GM12865 (cell line): Measurements from ENCODE around the gene CLINT1.

Experiments
- DNase-seq: peaks from one replicate; pipeline ENCODE4 v3.0.0; 2010; ENCODE audit warnings: low read depth
- H3K4me3 ChIP-seq: 2 replicates; pipeline ENCODE4 v1.5.1; 2011; ENCODE audit warnings: mild to moderate bottlenecking, low read depth, low read length, control low read depth
- TF ChIP-seq, protein P1 (sequence below): IDR thresholded peaks from 2 replicates; pipeline ENCODE4 v1.5.1; 2011; ENCODE audit warnings: low read length, control low read depth, low read depth, inconsistent platforms; ENCODE audit not compliant: insufficient read depth; ENCODE audit errors: missing control alignments

Gene CLINT1

DNA sequence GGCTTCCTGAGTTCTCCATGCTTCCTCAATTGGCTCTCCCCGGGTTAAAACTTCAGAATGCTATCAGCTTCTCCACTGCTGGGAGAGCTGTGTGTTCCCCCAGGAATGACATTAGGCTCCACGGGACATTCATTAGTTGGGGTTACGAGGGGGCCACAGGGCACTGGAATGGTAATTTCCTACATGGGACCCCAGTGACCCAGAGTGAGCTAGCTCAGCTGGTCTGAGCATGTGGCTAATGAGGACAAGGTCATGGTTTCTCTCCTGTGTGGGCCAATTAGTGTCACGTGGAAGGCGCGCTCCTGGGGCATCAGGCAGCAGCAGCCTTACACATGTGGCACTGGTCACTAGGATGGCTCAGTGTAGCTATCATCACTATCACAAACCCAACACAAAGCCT, 94.4 kb downstream of the CLINT1 start:
- DNase-seq, result no peak
- H3K4me3 ChIP-seq, result no peak overlapping the region
- TF ChIP-seq, protein P1, sequence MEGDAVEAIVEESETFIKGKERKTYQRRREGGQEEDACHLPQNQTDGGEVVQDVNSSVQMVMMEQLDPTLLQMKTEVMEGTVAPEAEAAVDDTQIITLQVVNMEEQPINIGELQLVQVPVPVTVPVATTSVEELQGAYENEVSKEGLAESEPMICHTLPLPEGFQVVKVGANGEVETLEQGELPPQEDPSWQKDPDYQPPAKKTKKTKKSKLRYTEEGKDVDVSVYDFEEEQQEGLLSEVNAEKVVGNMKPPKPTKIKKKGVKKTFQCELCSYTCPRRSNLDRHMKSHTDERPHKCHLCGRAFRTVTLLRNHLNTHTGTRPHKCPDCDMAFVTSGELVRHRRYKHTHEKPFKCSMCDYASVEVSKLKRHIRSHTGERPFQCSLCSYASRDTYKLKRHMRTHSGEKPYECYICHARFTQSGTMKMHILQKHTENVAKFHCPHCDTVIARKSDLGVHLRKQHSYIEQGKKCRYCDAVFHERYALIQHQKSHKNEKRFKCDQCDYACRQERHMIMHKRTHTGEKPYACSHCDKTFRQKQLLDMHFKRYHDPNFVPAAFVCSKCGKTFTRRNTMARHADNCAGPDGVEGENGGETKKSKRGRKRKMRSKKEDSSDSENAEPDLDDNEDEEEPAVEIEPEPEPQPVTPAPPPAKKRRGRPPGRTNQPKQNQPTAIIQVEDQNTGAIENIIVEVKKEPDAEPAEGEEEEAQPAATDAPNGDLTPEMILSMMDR, result no peak

DNA sequence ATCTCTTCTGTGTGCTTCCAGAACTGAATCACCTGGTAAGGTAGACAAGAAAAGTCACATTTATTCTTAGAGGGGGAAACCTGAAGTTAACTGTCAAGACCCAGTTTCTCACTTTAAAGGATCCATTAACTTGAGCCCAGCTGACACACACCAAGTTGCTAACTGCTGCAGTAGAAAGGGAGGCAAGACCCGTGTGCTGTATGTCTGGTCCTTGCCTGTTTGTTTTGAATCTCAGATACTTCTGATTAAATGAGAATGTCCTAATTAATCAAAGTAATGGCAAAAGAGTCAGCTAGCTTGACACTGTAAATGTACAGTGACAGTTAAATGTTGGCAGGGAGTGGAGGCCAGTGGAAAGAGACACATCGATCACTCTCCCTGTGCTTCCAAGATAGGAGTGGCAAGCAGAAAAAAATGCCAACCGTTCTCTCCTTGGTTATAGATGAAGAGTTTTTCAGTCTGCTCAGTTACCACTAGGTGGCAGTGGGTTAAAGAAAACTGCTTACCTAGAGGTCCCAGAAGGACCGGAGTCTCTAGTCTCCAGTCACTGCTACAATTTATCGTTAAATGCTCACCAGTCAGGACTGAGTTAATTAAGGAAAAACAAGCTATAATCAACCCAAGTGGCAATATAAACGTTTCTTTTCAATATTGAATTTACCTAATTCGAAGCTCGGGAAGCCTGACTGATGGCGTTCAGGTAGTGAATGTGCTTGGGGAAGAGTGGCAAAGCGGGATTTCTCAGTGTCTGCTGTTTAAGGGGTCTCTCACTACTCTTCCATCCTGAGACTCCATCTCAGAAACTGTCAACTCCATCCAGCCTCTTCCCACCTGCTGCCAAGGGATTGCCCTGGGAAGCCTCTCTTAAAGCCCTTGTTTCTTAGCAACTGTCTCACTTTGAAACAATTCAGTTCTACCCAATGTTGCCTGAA, 97.0 kb downstream of the CLINT1 start:
- TF ChIP-seq, protein P1, result peak; percentile 80
- peak; percentile 68 for DNase-seq

DNA sequence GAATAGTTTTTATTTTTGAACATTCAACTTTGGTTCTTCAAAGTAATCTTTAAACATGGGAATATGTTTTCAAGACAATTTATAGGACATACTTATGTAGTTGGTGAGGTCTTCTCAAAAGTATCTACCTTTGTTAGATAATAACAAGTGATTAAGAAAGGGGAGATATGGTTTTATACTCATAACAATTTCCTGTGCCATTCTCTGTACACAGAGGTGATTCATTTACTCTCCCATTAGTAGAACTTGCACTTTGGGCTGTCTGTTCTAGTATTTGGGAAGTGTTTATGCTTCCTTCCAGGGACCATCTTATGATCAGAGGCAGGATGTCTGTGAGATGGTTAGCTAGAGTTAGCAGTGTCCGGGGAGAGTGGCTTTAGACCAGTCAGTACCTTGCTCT, 100.2 kb downstream of the CLINT1 start:
- DNase-seq, result no peak
- TF ChIP-seq, protein P1, result no peak
- no peak overlapping the region for H3K4me3 ChIP-seq

More for the DNA sequence above, 97.0 kb downstream of the CLINT1 start:
- H3K4me3 ChIP-seq, result no peak overlapping the region

DNA sequence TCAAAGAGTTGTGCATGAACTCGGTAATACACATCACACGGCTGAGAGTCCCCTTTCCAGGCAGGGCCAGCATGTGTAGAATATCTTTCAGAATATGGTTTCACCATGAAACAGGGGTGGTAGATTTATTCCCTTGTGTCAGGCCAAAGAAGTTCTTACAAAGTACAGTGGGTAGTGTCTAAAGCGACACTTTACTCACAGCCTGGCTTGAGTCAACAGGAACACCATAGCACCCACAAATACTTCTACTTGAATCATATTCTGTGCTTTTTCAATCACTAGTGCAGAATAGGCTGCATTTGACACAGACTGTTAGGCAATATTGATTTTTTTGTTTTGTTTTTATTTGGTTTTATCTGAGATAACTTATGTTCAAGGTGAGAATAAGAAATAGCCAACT, 102.8 kb downstream of the CLINT1 start:
- DNase-seq, result no peak
- no peak overlapping the region for H3K4me3 ChIP-seq
- TF ChIP-seq, protein P1, result no peak

DNA sequence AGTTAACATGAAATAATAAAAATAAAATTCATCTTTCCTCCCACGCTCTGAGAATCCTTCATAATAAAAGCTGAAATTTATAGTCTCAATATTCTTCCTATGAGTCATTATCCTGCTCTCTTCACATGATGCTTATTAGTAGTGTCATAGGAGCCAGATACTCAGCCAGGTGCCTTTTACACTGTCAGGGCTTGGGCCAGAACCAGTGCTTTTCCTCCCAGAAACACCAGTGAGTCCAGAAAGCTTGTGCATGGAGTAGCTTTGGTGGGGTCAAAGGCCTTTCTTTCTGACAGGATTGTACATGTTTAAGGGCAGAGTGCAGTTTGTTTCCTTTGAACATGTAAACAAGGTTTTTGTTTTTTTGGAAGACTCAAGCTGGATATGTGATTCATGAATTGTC, 108.6 kb downstream of the CLINT1 start:
- H3K4me3 ChIP-seq, result no peak overlapping the region
- TF ChIP-seq, protein P1, result no peak
- no peak for DNase-seq

DNA sequence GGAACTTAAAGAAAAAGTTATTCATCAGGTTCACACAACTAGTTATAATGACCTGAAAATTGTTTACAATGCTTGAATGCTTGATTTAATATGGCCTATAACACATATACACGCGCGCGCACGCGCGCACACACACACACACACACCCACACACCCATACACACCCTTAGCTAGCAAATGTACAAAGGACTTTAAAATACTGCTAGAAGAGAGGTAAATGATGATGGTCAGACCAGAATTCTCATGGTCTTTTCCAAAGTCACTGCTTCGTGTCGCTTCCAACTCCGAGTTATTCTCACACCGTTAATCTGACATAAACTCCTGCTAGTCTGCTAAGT, 109.5 kb downstream of the CLINT1 start:
- TF ChIP-seq, protein P1, result no peak
- H3K4me3 ChIP-seq, result no peak overlapping the region
- no peak for DNase-seq

DNA sequence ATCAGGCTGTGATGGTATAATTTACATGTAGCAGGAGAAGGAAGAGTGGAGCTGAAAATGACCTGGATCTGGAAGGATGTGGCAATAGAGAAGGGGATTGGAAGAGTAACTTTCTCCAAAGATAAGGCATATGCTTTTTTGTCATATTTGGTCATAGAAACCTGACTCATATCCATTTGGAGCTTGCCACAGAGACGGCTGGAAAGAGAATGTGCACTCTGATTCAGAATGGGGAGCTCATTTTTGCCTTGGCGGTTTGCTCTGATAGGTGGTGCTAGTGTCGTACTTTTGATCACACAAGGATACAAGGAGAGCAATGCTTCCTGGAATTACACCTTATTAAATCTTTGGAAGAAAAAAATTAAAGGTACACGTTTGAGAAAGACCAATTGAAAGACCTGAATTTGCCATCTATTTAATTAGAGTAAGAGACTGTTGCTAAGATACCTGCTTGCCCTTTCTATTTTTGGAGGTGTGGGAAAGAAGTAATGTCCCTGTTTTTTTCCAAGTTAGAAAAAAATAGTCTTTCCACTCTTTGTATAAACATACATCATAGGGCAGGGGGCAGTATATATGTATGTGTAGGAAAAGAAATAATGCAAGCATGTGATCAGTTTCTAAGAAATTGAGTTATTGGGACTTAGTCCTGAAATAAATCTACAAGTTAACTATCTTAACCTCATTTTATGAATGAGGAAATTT, 110.0 kb downstream of the CLINT1 start:
- H3K4me3 ChIP-seq, result no peak overlapping the region
- TF ChIP-seq, protein P1, result no peak
- DNase-seq, result no peak
